Measurements from ENCODE around the gene CD44.

DNA sequence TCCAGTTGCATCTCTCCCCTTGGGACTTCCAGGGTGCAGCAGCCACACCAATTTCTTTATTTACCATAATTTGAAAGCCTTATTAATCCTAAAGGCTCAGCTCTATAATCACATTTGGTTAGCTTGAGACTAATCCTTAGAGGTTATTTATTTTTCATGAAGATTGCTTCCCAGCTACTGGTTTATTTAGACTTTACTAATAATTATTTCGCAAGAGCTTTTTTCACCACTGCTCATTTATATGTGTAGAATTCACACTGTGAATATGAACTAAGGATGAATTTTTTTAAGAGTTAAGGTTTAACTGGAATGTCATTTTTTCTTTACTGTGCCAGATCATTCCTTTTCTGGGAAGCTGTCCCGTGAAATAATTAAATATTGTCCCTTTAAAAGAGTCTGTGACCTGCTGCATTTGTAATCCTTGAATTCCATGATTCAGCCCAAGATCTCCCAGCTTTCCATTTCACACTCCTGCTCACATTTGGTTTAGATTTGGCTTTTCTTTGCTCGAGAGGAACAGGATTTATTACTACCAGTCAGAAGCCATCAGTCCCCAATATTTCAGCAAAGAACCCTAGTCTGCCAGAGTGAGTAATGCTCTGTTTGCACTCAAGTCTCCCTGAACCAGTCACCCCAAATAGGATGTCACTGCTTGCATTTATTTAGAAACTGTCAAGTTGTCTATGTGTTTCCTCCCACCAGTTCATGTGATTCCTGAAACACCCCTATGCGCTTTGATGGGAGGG lies 4.4 kb upstream of the CD44 start:
- no peak for TF ChIP-seq EZH2phosphoT487 (IDR thresholded peaks at IDR 0.05; ENCODE audit: insufficient read depth, low read depth)
- no peak for TF ChIP-seq EZH2 (IDR thresholded peaks at IDR 0.05; ENCODE audit: insufficient read depth, poor library complexity, severe bottlenecking)

All from GM23248 (cell line).